Nephron (organoid): ENCODE results near the gene TPRX1.
A peak's percentile ranks its signal among the peaks of the same experiment; 100 is the strongest.
"Not testable (repeated sequence)": the region's sequence is repeated elsewhere in the genome, so short reads cannot be mapped to it uniquely, and the experiment has no call there.

Experiments used
- H3K27ac Mint-ChIP-seq, 3 experiments: 2 replicates each; pipeline ENCODE4 v1.8.0; 2020; ENCODE audit warnings: mixed read lengths in 3 of 3, mild to moderate bottlenecking in 2 of 3, moderate library complexity in 1 of 3
- H3K27me3 Mint-ChIP-seq: 2 replicates; pipeline ENCODE4 v1.8.0; 2021; ENCODE audit warnings: low read depth, mild to moderate bottlenecking, moderate library complexity, mixed read lengths
- H3K36me3 Mint-ChIP-seq: 2 replicates; pipeline ENCODE4 v1.8.0; 2020; ENCODE audit warnings: low read depth, mixed read lengths
- H3K4me1 Mint-ChIP-seq: 2 replicates; pipeline ENCODE4 v1.8.0; 2020; ENCODE audit warnings: mixed read lengths
- H3K4me3 Mint-ChIP-seq, 3 experiments: 2 replicates each; pipeline ENCODE4 v1.8.0; 2020; ENCODE audit warnings: mild to moderate bottlenecking in 3 of 3, mixed read lengths in 3 of 3, moderate library complexity in 2 of 3
- H3K9me3 Mint-ChIP-seq: 2 replicates; pipeline ENCODE4 v1.8.0; 2020; ENCODE audit warnings: mixed read lengths
- CTCF ChIP-seq, 3 experiments: fragments of 200-600 bp; sonication (generic); IDR thresholded peaks; one replicate each; pipeline ENCODE4 v1.5.0; 2021; ENCODE audit warnings: antibody characterized with exemption in 3 of 3; ENCODE audit not compliant: unreplicated experiment in 3 of 3

TPRX1 gene

GRCh38 chr19:47804451-47804850 lies at the start of gene TPRX1:
TSS of gene TPRX1 (minus strand) at chr19:47804551. CDS start at chr19:47804539, 12 bp downstream.
- not testable (repeated sequence) for H3K4me3 Mint-ChIP-seq, H3K27ac Mint-ChIP-seq, H3K4me1 Mint-ChIP-seq, H3K27me3 Mint-ChIP-seq, H3K9me3 Mint-ChIP-seq, H3K36me3 Mint-ChIP-seq

GRCh38 chr19:47853003-47853402 lies 48.7 kb upstream of the TPRX1 start:
- peaks cover 53% of the 10 kb centered on the region for H3K27me3 Mint-ChIP-seq
- H3K9me3 Mint-ChIP-seq: no peaks in the 10 kb centered on the region
- no peaks in the 10 kb centered on the region for H3K36me3 Mint-ChIP-seq
- no peak overlapping the region for H3K27ac Mint-ChIP-seq
- no peak for TF ChIP-seq CTCF (IDR thresholded peaks at IDR 0.05; ENCODE audit: unreplicated experiment in 3 of 3)
- peaks cover 15% of the 10 kb centered on the region for H3K4me1 Mint-ChIP-seq
- H3K4me3 Mint-ChIP-seq: no peak overlapping the region

- peaks cover 50% of the 10 kb centered on the region for H3K27me3 Mint-ChIP-seq
- H3K27ac Mint-ChIP-seq: peak overlapping the region in 2 of 3 experiments; percentile 0 to 41
- TF ChIP-seq CTCF (IDR thresholded peaks at IDR 0.05; ENCODE audit: unreplicated experiment in 3 of 3): peak; percentile 32 to 57 (median 39)
- H3K9me3 Mint-ChIP-seq: no peaks in the 10 kb centered on the region
- H3K4me1 Mint-ChIP-seq: peaks cover 18% of the 10 kb centered on the region
- no peaks in the 10 kb centered on the region for H3K36me3 Mint-ChIP-seq
- H3K4me3 Mint-ChIP-seq: peak overlapping the region in 1 of 3 experiments; percentile 10
Observed at GRCh38 chr19:47848823-47849473, 44.6 kb upstream of the TPRX1 start.

GRCh38 chr19:47848425-47848822 lies 44.1 kb upstream of the TPRX1 start:
- no peak overlapping the region for H3K4me3 Mint-ChIP-seq
- peak overlapping the region in 2 of 3 experiments; percentile 0 to 41 for H3K27ac Mint-ChIP-seq
- no peak for TF ChIP-seq CTCF (IDR thresholded peaks at IDR 0.05; ENCODE audit: unreplicated experiment in 3 of 3)
- H3K4me1 Mint-ChIP-seq: peaks cover 20% of the 10 kb centered on the region
- no peaks in the 10 kb centered on the region for H3K9me3 Mint-ChIP-seq
- no peaks in the 10 kb centered on the region for H3K36me3 Mint-ChIP-seq
- H3K27me3 Mint-ChIP-seq: peaks cover 47% of the 10 kb centered on the region

- Mint-ChIP-seq H3K4me1 (peaks cover 24% of the 10 kb centered on the region), H3K36me3 (no peaks in the 10 kb centered on the region)
- no peak for TF ChIP-seq CTCF (IDR thresholded peaks at IDR 0.05; ENCODE audit: unreplicated experiment in 3 of 3)
Observed at GRCh38 chr19:47842941-47843340, 38.6 kb upstream of the TPRX1 start.

GRCh38 chr19:47839913-47840312 lies 35.6 kb upstream of the TPRX1 start:
- Mint-ChIP-seq H3K4me3 (peak overlapping the region in 2 of 3 experiments; percentile 11 to 22), H3K9me3 (no peaks in the 10 kb centered on the region), H3K27me3 (peaks cover 15% of the 10 kb centered on the region), H3K36me3 (no peaks in the 10 kb centered on the region), H3K4me1 (peaks cover 24% of the 10 kb centered on the region), H3K27ac (peak overlapping the region in 1 of 3 experiments; percentile 21)
- no peak for TF ChIP-seq CTCF (IDR thresholded peaks at IDR 0.05; ENCODE audit: unreplicated experiment in 3 of 3)

More at GRCh38 chr19:47842941-47843340, 38.6 kb upstream of the TPRX1 start:
- Mint-ChIP-seq H3K9me3 (no peaks in the 10 kb centered on the region), H3K4me3 (no peak overlapping the region), H3K27ac (no peak overlapping the region), H3K27me3 (peaks cover 20% of the 10 kb centered on the region)
